ENCODE data around the gene PPP1R15A.
"Not testable (repeated sequence)": the region's sequence is repeated elsewhere in the genome, so short reads cannot be mapped to it uniquely, and the experiment has no call there.

The PPP1R15A gene

GRCh38 chr19:48841571-48841970 lies 30.6 kb upstream of the PPP1R15A start:
- no peak for DNase-seq (ENCODE audit: low read depth)
- no peak overlapping the region for H3K4me3 ChIP-seq (ENCODE audit: control insufficient read depth, low read depth, low read length)
- no peak for TF ChIP-seq CTCF (conservative IDR thresholded peaks at IDR 0.05; ENCODE audit: control insufficient read depth, insufficient read depth, low read depth, low read length)

GRCh38 chr19:48842789-48843162 lies 29.4 kb upstream of the PPP1R15A start:
- peak; percentile 80 for TF ChIP-seq CTCF (conservative IDR thresholded peaks at IDR 0.05; ENCODE audit: control insufficient read depth, insufficient read depth, low read depth, low read length)
- H3K4me3 ChIP-seq (ENCODE audit: control insufficient read depth, low read depth, low read length) = no peak overlapping the region
- peak; percentile 61 for DNase-seq (ENCODE audit: low read depth)

- TF ChIP-seq CTCF (conservative IDR thresholded peaks at IDR 0.05; ENCODE audit: control insufficient read depth, insufficient read depth, low read depth, low read length) = peak; percentile 21
- H3K4me3 ChIP-seq (ENCODE audit: control insufficient read depth, low read depth, low read length) = no peak overlapping the region
- DNase-seq (ENCODE audit: low read depth) = peak; percentile 77
These were observed 27.7 kb upstream of the PPP1R15A start for GRCh38 chr19:48844472-48844871.

GRCh38 chr19:48845384-48845783 lies 26.8 kb upstream of the PPP1R15A start:
- TF ChIP-seq CTCF (conservative IDR thresholded peaks at IDR 0.05; ENCODE audit: control insufficient read depth, insufficient read depth, low read depth, low read length) = no peak
- no peak overlapping the region for H3K4me3 ChIP-seq (ENCODE audit: control insufficient read depth, low read depth, low read length)
- no peak for DNase-seq (ENCODE audit: low read depth)

- not testable (repeated sequence) for DNase-seq (ENCODE audit: low read depth); H3K4me3 ChIP-seq (ENCODE audit: control insufficient read depth, low read depth, low read length)
These were observed 25.6 kb upstream of the PPP1R15A start for GRCh38 chr19:48846659-48847058.

- no peak for TF ChIP-seq CTCF (conservative IDR thresholded peaks at IDR 0.05; ENCODE audit: control insufficient read depth, insufficient read depth, low read depth, low read length)
- DNase-seq (ENCODE audit: low read depth) = no peak
- no peak overlapping the region for H3K4me3 ChIP-seq (ENCODE audit: control insufficient read depth, low read depth, low read length)
These were observed 19.9 kb upstream of the PPP1R15A start for GRCh38 chr19:48852292-48852691.

GRCh38 chr19:48853483-48853882 lies 18.7 kb upstream of the PPP1R15A start:
- TF ChIP-seq CTCF (conservative IDR thresholded peaks at IDR 0.05; ENCODE audit: control insufficient read depth, insufficient read depth, low read depth, low read length) = no peak
- H3K4me3 ChIP-seq (ENCODE audit: control insufficient read depth, low read depth, low read length) = no peak overlapping the region
- DNase-seq (ENCODE audit: low read depth) = no peak

All from fibroblast of mammary gland (primary cell).